ENCODE results near the gene LRRC41. TPM values are rescaled to one million over a fixed set of nuclear protein-coding genes. Genes with fewer than 3 reads are reported as not detected.
"Not testable (repeated sequence)": the region's sequence is repeated elsewhere in the genome, so short reads cannot be mapped to it uniquely, and the experiment has no call there.

The LRRC41 gene
- total RNA-seq, 1 donor from 2014 or later = 35.8 TPM

- intact Hi-C loops (cut with DNase I) = no loop called here
- ATAC-seq (no peak), DNase-seq (ENCODE audit: missing footprints) (no peak)
These were observed 48.7 kb downstream of the LRRC41 start for GRCh38 chr1:46254668-46255067.

DNA sequence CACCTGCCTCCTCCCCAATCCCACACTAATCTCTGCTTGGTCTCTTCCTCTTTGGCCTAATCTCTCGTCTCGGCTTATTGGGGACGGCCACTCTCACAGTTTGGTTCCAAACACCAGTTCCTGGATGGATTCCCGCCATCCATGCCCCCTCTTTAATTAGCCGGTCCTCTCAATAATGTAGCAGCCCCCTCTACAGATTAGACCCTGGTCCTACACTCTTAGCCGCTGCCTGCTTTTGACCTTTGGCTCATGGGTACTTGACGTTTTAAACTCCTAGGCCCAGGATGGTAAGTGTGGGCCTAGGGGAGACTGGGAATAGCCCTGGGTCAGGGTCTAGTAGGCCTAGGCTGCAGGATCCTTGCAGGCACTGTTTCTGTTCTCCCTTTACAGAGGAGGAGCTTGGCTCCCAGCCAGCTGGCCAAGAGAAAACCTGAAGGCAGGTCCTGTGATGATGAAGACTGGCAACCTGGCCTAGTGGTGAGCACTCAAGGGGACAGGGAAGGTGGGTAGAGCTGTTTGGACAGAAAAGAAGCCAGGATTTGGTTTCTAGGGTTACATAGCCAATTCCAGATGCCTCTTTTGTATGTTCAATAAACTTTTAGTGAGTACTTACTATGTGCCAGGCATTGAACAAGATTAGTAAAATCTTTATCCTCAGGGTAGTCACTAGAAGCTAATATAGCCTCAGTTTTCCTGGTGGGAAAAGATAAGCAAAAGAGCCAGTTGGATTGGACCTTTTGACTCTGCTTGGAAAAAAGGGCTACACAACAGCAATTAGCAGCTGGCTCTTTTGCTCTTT is 55.1 kb downstream of the LRRC41 start:
- ATAC-seq = no peak
- no peak for DNase-seq (ENCODE audit: missing footprints)
- intact Hi-C loops (cut with DNase I) = loop anchor here (5.0 kb wide), 1 partner anchor 94 kb away; the partner anchor contains the start of gene NSUN4

GRCh38 chr1:46247436-46248121 is 55.8 kb downstream of the LRRC41 start, which contains the start of gene RAD54L:
Gene RAD54L (plus strand): TSS chr1:46247763. CDS start chr1:46248406, 643 bp downstream.
- intact Hi-C loops (cut with DNase I) = loop anchor here (2.0 to 5.0 kb wide), 2 partner anchors 55 to 95 kb away; partner anchors contain the start of genes LRRC41, NSUN4 and UQCRH
- peak; percentile 97 for ATAC-seq

DNA sequence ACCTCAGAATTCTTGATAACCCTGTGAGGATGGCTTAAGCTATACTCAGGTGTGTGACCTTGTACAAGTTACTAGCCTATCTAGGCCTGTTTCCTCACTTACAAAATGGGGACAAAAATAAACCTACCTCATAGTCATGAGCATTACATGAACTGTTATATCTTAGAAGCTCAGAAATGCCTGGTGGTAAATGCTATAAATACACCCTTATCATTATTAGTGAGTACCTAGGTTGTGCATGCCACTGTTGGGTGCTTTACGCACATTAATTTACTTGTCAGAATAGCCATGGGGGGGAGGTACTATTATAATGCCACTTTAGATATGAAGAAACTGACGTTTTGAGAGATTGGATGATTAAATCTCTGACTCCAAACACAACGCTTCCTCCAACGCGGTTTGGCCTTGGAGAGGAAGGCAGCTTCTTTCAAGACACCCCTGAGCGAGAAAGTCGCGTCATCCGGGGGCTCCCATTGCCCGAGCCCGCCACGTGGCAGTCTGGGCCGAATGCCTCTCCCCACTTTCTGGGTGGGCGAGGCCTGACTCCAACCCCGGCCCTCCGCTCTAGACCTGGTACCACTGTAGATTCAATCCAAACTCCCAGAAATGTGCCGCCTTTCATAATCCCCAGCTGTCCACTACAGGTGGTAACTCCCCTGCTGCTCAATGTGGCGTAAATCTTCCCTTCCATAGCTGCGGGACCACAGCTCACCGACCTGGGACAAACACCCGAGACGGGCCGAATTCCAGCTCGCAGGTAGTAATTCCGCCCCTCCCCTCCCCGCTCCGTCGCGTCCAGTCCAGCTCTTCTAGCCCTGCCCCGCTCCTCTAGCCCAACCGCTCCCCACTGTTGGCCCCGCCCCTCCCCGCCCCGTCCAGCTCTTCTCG is 56.6 kb downstream of the LRRC41 start:
- intact Hi-C loops (cut with DNase I) = loop anchor here (2.0 to 5.0 kb wide), 2 partner anchors 56 to 96 kb away; partner anchors contain the start of genes LRRC41, NSUN4 and UQCRH
- ATAC-seq (peak; percentile 91), DNase-seq (ENCODE audit: missing footprints) (peak; percentile 77)

More at GRCh38 chr1:46247436-46248121, 55.8 kb downstream of the LRRC41 start, which contains the start of gene RAD54L:
- peak; percentile 98 for DNase-seq (ENCODE audit: missing footprints)

- intact Hi-C loops (cut with DNase I) = loop anchor here (2.0 to 5.0 kb wide), 2 partner anchors 57 to 96 kb away; partner anchors contain the start of genes LRRC41, NSUN4 and UQCRH
- not testable (repeated sequence) for DNase-seq (ENCODE audit: missing footprints); ATAC-seq
These were observed 57.3 kb downstream of the LRRC41 start for GRCh38 chr1:46246136-46246535.

- intact Hi-C loops (cut with DNase I) = loop anchor here (5.0 kb wide), 1 partner anchor 97 kb away; the partner anchor contains the start of gene NSUN4
- DNase-seq (ENCODE audit: missing footprints) (no peak), ATAC-seq (no peak)
These were observed 58.6 kb downstream of the LRRC41 start for GRCh38 chr1:46244656-46245371.

- ATAC-seq; intact Hi-C loops (cut with DNase I); DNase-seq (ENCODE audit: missing footprints): not testable (repeated sequence)
These were observed 59.6 kb downstream of the LRRC41 start for GRCh38 chr1:46243831-46244230.

GRCh38 chr1:46242918-46243317 is 60.5 kb downstream of the LRRC41 start:
- ATAC-seq (no peak), DNase-seq (ENCODE audit: missing footprints) (no peak)
- intact Hi-C loops (cut with DNase I) = no loop called here

DNA sequence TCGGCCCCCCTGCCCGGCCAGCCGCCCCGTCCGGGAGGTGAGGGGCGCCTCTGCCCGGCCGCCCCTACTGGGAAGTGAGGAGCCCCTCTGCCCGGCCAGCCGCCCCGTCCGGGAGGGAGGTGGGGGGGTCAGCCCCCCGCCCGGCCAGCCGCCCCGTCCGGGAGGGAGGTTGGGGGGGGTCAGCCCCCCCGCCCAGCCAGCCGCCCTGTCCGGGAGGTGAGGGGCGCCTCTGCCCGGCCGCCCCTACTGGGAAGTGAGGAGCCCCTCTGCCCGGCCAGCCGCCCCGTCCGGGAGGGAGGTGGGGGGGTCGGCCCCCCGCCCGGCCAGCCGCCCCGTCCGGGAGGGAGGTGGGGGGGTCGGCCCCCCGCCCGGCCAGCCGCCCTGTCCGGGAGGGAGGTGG is 61.7 kb downstream of the LRRC41 start:
- ATAC-seq; DNase-seq (ENCODE audit: missing footprints); intact Hi-C loops (cut with DNase I): not testable (repeated sequence)

DNA sequence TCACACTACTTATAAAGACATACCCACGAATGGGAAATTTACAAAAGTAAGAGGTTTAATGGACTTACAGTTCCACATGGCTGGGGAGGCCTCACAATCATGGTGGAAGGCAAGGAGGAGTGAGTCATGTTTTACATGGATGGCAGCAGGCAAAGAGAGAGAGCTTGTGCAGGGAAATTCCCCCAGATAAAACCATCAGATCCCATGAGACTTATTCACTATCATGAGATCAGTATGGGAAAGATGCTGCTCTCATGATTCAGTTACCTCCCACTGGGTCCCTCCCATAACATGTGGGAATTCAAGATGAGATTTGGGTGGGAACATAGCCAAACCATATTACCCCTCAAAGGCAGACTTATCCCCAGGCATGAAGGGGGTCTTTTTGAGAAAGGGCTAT is 64.6 kb downstream of the LRRC41 start:
- DNase-seq (ENCODE audit: missing footprints); intact Hi-C loops (cut with DNase I); ATAC-seq: not testable (repeated sequence)

DNA sequence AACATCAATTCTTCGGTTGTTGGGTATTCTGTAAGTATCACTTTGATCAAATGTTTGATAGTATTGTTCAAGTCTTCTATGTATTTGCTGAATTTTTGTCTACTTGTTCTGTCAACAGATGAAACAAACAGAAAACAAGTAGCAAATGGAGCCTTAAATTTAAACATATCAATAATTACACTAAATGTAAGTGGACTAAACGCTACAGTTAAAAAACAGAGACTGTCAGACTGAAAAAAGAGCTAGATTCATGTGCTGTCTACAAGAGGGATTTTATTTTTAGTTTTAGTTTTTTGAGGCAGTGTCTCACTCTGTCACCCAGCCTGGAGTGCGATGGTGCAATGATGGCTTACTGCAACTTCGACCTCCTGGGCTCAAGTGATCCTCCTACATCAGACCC is 66.5 kb downstream of the LRRC41 start:
- DNase-seq (ENCODE audit: missing footprints) (no peak), ATAC-seq (no peak)
- intact Hi-C loops (cut with DNase I) = no loop called here

GRCh38 chr1:46231231-46231630 is 72.2 kb downstream of the LRRC41 start:
- ATAC-seq; intact Hi-C loops (cut with DNase I); DNase-seq (ENCODE audit: missing footprints): not testable (repeated sequence)

Other genes starting within 250 kb of the LRRC41 start
- gene PIK3R3, start 171.0 kb downstream of the LRRC41 start, total RNA-seq = 22.6 TPM
- 1.1 TPM for gene TSPAN1, start 128.5 kb downstream of the LRRC41 start, total RNA-seq
- not detected for gene P3R3URF, start 127.1 kb downstream of the LRRC41 start, total RNA-seq
- gene POMGNT1, start 105.2 kb downstream of the LRRC41 start, total RNA-seq = 129 TPM
- gene LURAP1, start 100.3 kb downstream of the LRRC41 start, total RNA-seq = 6.0 TPM
- gene RAD54L, start 55.9 kb downstream of the LRRC41 start, total RNA-seq = 0.73 TPM
- gene UQCRH, start 82 bp upstream of the LRRC41 start, total RNA-seq = 1,208 TPM
- gene NSUN4, start 37.2 kb upstream of the LRRC41 start, total RNA-seq = 14.0 TPM
- gene FAAH, start 90.7 kb upstream of the LRRC41 start, total RNA-seq = 5.5 TPM
- gene DMBX1, start 186.2 kb upstream of the LRRC41 start, total RNA-seq = not detected
- not detected for gene KNCN, start 248.0 kb upstream of the LRRC41 start, total RNA-seq